EL (cell line): ENCODE results near the gene USP5.
A peak's percentile ranks its signal among the peaks of the same experiment; 100 is the strongest.
"Not testable (repeated sequence)": the region's sequence is repeated elsewhere in the genome, so short reads cannot be mapped to it uniquely, and the experiment has no call there.

Experiments
- DNase-seq: peaks from one replicate; pipeline ENCODE4 v3.0.0-alpha.2; 2016

Gene USP5

GRCh38 chr12:6867413-6868210 is 15.7 kb downstream of the USP5 start, which contains the start of gene TPI1:
Gene TPI1, plus strand, starts transcription at chr12:6867531. Its CDS starts 36 bp downstream, at chr12:6867567.
- peak; percentile 83 for DNase-seq

- DNase-seq, result peak; percentile 28
Measured at GRCh38 chr12:6868211-6869048, 16.5 kb downstream of the USP5 start.

- peak; percentile 71 for DNase-seq
Measured at GRCh38 chr12:6869049-6870021, 17.4 kb downstream of the USP5 start.

- DNase-seq, result peak; percentile 17
Measured at GRCh38 chr12:6870304-6870703, 18.4 kb downstream of the USP5 start.

GRCh38 chr12:6871052-6871957 is 19.4 kb downstream of the USP5 start:
- peak; percentile 69 for DNase-seq

GRCh38 chr12:6872073-6873048 is 20.4 kb downstream of the USP5 start:
- peak; percentile 82 for DNase-seq

- DNase-seq, result peak; percentile 95
Measured at GRCh38 chr12:6873094-6874014, 21.4 kb downstream of the USP5 start, which contains the start of gene SPSB2. Gene SPSB2, minus strand, starts transcription at chr12:6873303. Its CDS starts 402 bp downstream, at chr12:6872901.

- not testable (repeated sequence) for DNase-seq
Measured at GRCh38 chr12:6874015-6874368, 22.0 kb downstream of the USP5 start.

GRCh38 chr12:6879824-6880223 is 27.9 kb downstream of the USP5 start:
- DNase-seq, result not testable (repeated sequence)

- no peak for DNase-seq
Measured at GRCh38 chr12:6883252-6883651, 31.3 kb downstream of the USP5 start.

- DNase-seq, result no peak
Measured at GRCh38 chr12:6883683-6884082, 31.7 kb downstream of the USP5 start.

- no peak for DNase-seq
Measured at GRCh38 chr12:6884539-6884938, 32.6 kb downstream of the USP5 start.

- DNase-seq, result not testable (repeated sequence)
Measured at GRCh38 chr12:6886206-6886999, 34.5 kb downstream of the USP5 start.

GRCh38 chr12:6887460-6887859 is 35.5 kb downstream of the USP5 start:
- no peak for DNase-seq

GRCh38 chr12:6888360-6888759 is 36.4 kb downstream of the USP5 start:
- no peak for DNase-seq

- not testable (repeated sequence) for DNase-seq
Measured at GRCh38 chr12:6888794-6889193, 36.8 kb downstream of the USP5 start.

GRCh38 chr12:6889775-6890573 is 38.0 kb downstream of the USP5 start:
- not testable (repeated sequence) for DNase-seq
